HG02870 (cell line): ENCODE results near the gene CCNT2.
"Not testable (repeated sequence)": the region's sequence is repeated elsewhere in the genome, so short reads cannot be mapped to it uniquely, and the experiment has no call there.

Experiments
- ATAC-seq: cut with Tn5 transposase; IDR thresholded peaks from one replicate; pipeline ENCODE4 v1.9.1; 2021; ENCODE audit warnings: mild to moderate bottlenecking, moderate library complexity; ENCODE audit not compliant: unreplicated experiment

CCNT2 gene

GRCh38 chr2:134917888-134918525 is 615 bp upstream of the CCNT2 start:
- peak; percentile 65 for ATAC-seq

- ATAC-seq = no peak
Observed at GRCh38 chr2:134919341-134920210, 954 bp downstream of the CCNT2 start.

- ATAC-seq = no peak
Observed at GRCh38 chr2:134924912-134925311, 6.3 kb downstream of the CCNT2 start.

GRCh38 chr2:134926231-134926931 is 7.8 kb downstream of the CCNT2 start:
- no peak for ATAC-seq

- no peak for ATAC-seq
Observed at GRCh38 chr2:134927195-134927594, 8.6 kb downstream of the CCNT2 start.

- ATAC-seq = no peak
Observed at GRCh38 chr2:134932864-134933526, 14.4 kb downstream of the CCNT2 start.

- no peak for ATAC-seq
Observed at GRCh38 chr2:134933732-134934131, 15.1 kb downstream of the CCNT2 start.

GRCh38 chr2:134934150-134934549 is 15.5 kb downstream of the CCNT2 start:
- no peak for ATAC-seq

GRCh38 chr2:134934641-134935040 is 16.0 kb downstream of the CCNT2 start:
- ATAC-seq = no peak

- ATAC-seq = no peak
Observed at GRCh38 chr2:134936691-134937090, 18.1 kb downstream of the CCNT2 start.

GRCh38 chr2:134943540-134943939 is 24.9 kb downstream of the CCNT2 start:
- ATAC-seq = no peak

GRCh38 chr2:134944975-134945374 is 26.4 kb downstream of the CCNT2 start:
- ATAC-seq = no peak

- ATAC-seq = no peak
Observed at GRCh38 chr2:134946073-134946472, 27.5 kb downstream of the CCNT2 start.

- no peak for ATAC-seq
Observed at GRCh38 chr2:134949981-134950708, 31.5 kb downstream of the CCNT2 start.

- ATAC-seq = no peak
Observed at GRCh38 chr2:134950886-134951285, 32.3 kb downstream of the CCNT2 start.

- ATAC-seq = no peak
Observed at GRCh38 chr2:134952608-134953007, 34.0 kb downstream of the CCNT2 start.

GRCh38 chr2:134954065-134954464 is 35.4 kb downstream of the CCNT2 start:
- no peak for ATAC-seq

- no peak for ATAC-seq
Observed at GRCh38 chr2:134955744-134956143, 37.1 kb downstream of the CCNT2 start.

- ATAC-seq = no peak
Observed at GRCh38 chr2:134957477-134957876, 38.9 kb downstream of the CCNT2 start.

- not testable (repeated sequence) for ATAC-seq
Observed at GRCh38 chr2:134967166-134967565, 48.5 kb downstream of the CCNT2 start.
